Heart left ventricle (tissue), 13 donors: ENCODE results near the gene TENT4B.

ENCODE experiments used
- CTCF ChIP-seq, 12 donors: fragments of 200-600 bp; sonication (generic) in 4 of 12; IDR thresholded peaks; one replicate each; pipeline versions ENCODE4 v1.5.0 to v1.8.0; 2018 to 2022; ENCODE audit warnings: antibody characterized with exemption in 12 of 12, mild to moderate bottlenecking in 5 of 12
- POLR2A ChIP-seq, 2 donors: fragments of 450-650 bp; IDR thresholded peaks; one replicate each; pipeline ENCODE4 v1.6.1; 2017; ENCODE audit warnings: antibody characterized with exemption in 2 of 2, mild to moderate bottlenecking in 2 of 2, moderate library complexity in 2 of 2
- donor health status: ischemic (EF 13 %, LVEDD 7.1; RV severe dilation, severe dysfunction).
- donor health status: DM: no; HTN: yes; CAD: no.
- donor health status: DM: no; HTN: no; CAD: no.
- donor health status: ischemic (EF 25% LVEDD 6.9; RV normal size, moderate dysfunction).
- donor health status: ischemic (EF 25% LVEDD 5.7; RV mildly dilated, moderate dysfunction).
- donor health status: ischemic (EF 35%, LVEDD 5.7; RV mildly dilated, moderate dysfunction).
- donor health status: nonischemic (EF 11% LVEDD 7.7; RV severe dilation, severe dysfunction).
- donor health status: DM: yes; HTN: yes; CAD: no.
- donor health status: PGD.
- donor health status: ischemic (EF 29% LVEDD 5.4; RV normal size, mild dysfunction).
- donor health status: nonischemic (EF 23%, LVEDD 6.1; RV moderate dilation, normal function).

GRCh38 chr16:50256604-50257003 is 103.5 kb downstream of the TENT4B start:
- TF ChIP-seq CTCF (IDR thresholded peaks at IDR 0.05) (no peak), POLR2A (IDR thresholded peaks at IDR 0.05) (no peak)
